ENCODE results near the gene FAM13B.
"Not testable (repeated sequence)": the region's sequence is repeated elsewhere in the genome, so short reads cannot be mapped to it uniquely, and the experiment has no call there.

The FAM13B gene

DNA sequence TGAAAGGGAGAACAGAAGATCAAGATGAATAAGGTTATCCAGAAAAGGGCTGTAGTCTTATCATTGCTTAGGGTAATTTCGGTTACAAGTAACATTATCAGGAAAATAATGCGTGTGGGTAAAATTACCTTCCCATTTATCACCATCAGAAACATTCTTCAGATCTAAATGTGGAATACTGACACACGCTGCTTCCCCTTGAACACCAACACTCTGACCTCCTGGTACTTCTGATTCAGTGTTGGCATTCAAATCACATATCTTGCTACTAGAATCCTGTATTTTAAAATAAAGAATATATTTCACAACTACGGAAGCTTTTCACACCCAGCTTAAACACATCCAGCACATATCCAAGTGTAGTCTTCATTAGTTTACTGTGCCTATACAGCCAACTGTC, 73.4 kb downstream of the FAM13B start:
- no peak for DNase-seq

GRCh38 chr5:137957948-137958347, 74.9 kb downstream of the FAM13B start:
- DNase-seq = no peak

DNA sequence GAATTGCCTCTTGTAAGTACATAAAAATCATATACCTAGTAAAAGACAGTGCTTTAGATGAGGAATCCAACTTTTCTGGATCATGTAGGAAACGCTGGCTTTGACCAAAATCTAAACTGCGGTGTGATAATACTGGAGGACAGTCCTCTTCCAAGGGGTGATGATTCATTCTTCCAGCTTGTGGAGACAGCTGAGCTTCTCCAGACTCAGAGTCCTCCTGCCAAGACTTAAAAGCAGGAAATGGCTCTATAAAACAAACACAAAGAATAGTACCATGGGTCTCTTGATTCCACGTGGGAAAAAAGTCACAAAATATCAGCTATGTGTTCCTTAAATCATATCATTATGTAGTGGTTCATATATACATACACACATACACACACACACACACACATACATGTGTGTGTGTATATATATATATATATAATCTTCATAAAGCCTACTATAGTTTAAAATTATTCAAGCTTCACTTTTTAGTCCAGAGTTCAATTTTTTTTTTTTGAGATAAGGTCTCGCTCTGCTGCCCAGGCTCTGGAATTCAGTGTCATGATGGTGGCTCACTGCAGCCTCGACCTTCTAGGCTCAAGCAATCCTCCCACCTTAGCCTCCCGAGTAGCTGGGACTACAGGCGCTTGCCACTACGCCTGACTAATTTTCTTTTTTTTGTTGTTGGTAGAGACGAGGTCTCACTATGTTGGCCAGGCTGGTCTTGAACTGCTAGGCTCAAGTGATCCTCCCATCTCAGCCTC, 78.6 kb downstream of the FAM13B start:
- DNase-seq = no peak

- no peak for DNase-seq
Observed at GRCh38 chr5:137945825-137946224, 87.1 kb downstream of the FAM13B start.

GRCh38 chr5:137944280-137944679, 88.6 kb downstream of the FAM13B start:
- DNase-seq = not testable (repeated sequence)

GRCh38 chr5:137939331-137939730, 93.5 kb downstream of the FAM13B start:
- no peak for DNase-seq

GRCh38 chr5:137938751-137939143, 94.1 kb downstream of the FAM13B start:
- no peak for DNase-seq

DNA sequence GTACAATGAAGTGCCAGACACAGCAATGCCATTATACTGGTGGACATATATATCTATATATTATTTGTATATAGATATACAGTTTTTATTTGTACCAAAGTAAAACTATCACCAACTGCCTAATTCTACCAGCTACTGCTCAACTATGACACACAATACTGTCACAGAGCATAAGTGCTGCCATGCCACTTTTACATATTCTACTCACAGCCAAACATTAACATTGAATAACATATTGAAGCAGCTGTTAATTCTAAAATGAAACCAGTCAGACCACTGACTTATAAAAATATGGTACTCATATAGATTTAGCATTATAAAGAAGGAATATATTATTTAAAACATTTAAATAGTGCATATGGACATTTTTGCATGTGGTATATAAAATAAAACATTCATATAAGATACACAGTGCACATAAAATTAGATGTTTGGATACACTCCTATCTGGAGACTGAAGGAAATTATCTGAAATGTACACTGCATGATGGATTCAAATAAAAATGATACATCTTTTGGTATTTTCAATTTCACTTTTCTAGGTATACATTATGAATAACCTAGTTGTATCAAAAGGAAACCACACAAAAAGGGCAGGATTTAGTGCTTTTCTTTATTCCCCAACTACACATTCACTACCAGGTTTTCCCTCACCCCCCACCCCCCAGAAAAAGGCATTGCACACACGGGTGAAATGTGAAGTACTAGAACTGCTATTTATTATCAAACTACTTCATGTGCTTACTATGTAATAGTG, 94.7 kb downstream of the FAM13B start:
- no peak for DNase-seq

DNA sequence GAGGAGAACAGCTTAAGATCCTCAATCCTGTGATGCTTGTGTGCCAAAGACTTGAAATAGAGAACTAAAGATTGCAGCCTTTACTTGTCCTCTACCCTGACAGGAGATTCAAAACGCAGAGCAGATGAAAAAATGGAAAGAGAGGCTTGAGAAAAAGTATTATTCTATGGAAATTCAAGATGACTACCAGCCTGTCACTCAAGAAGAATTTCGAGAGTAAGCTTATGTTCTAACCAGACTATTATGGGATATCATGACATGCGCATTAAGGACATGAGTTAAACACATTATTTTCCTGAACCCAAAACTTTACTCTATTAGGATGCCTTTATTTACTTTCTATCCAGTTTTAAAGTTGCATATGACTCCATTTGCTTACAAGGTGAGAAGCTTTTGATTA, 97.2 kb downstream of the FAM13B start:
- DNase-seq = no peak

- no peak for DNase-seq
Observed at GRCh38 chr5:137935190-137935589, 97.7 kb downstream of the FAM13B start.

DNA sequence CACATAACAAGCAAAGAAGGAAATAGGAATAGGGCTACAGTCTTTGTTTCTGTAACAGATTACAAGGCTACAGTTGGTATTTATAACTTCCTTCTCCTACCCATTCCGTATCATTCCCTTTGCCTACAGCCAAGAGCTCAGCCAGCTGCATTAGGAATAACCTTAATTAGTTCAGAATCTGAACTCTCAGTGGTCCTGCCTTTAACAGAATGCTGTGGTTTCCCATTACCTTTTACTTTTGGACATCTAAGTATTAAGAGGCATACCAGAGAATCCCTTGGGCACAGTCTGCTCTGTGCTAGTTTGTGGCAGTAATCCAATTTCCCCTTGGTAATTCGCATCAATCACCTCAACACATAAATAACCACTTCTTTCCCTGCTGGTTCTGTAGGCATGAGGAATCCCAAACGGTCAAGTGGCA, 99.4 kb downstream of the FAM13B start:
- DNase-seq = no peak

GRCh38 chr5:137932800-137933199, 100.1 kb downstream of the FAM13B start:
- DNase-seq = no peak

DNA sequence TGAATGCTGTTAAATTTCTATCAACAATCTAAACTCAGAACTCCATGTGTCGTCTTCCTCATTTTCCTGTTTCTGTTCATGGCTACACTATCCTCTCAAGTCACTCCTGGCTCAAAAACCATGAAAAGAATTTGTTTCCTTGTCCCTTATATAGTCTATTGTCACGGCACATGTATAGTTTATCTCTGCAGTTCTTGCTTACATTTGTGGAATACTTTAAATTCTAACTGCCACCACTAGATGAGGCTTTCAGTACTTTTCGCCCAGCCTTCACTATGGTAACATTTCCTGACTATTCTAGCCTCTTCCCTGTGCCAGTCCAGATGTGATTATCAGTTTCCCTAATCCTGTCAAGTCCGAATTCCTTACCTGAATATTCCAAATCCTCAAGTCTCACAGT, 109.0 kb downstream of the FAM13B start:
- DNase-seq = no peak

- DNase-seq = no peak
Observed at GRCh38 chr5:137921931-137922330, 110.9 kb downstream of the FAM13B start.

DNA sequence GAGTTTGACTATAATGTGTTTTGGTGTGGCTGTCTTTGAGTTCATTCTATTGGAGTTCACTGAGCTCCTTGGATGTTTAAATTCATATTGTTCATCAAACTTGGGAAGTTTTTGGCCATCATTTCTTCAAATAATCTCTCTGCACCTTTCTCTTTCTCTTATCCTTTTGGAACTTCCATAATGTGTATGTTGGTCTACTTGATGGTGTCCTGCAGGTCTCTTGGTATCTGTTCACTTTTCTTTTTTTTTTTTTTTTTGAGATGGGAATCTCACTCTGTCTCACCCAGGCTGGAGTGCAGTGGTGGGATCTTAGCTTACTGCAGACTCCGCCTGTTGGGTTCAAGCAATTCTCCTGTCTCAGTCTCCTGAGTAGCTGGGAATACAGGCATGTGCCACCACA, 116.0 kb downstream of the FAM13B start:
- DNase-seq = no peak

GRCh38 chr5:137914758-137915157, 118.1 kb downstream of the FAM13B start:
- no peak for DNase-seq

DNA sequence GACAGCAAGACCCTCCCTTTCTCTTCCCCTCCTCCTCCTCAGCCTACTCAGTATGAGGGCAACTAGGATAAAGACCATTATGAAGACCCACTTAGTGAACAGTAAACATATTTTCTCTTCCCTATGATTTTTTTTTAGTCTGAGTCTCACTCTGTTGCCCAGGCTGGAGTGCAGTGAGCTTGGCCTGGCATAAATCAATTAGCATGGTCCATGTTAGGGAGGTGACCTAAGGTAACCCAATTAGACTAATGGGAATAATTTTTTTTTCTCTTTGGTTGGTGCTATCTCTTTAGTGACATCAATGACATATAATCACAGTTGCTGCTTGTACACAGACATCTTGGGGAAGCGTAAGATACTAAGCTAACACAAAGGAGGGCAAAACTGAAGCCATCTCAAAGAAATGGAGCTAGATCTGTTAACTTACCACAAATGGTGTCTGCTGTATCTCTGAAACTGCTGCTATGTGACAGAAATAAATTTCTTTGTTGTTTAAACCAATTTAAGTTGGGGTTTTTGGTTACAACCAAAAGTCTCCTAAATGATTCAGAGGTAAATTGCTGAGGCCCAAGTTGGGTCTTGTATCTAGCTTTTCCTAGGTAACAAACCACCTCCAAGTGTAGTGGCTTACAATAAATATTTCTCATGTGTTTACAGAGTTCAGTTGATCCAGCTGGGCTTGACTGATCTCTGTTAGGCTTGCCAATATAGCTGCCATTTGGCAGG, 130.3 kb downstream of the FAM13B start:
- DNase-seq = no peak

GRCh38 chr5:137901011-137901817, 131.7 kb downstream of the FAM13B start:
- no peak for DNase-seq

GRCh38 chr5:137899493-137899892, 133.4 kb downstream of the FAM13B start:
- no peak for DNase-seq

GRCh38 chr5:137896560-137896959, 136.3 kb downstream of the FAM13B start:
- no peak for DNase-seq

DNA sequence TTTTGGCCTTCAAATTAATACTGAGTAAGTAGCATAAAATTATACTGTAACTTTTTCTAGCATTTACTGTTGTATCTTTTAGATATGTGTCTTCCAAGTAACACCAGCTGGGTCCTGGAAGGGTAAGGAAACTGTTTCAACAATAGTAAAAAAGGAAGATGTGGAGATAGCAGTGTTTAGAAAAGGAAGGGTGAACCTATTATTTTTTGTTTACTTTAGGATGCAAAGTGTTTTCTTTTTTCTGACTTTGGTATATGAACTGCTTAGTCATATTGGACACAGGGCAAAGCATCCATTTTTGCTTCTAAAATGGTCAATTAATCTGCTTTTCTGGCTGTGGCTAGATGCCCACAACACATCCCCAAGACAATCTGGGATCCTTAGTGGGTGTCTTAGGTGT, 138.3 kb downstream of the FAM13B start:
- DNase-seq = no peak

DNA sequence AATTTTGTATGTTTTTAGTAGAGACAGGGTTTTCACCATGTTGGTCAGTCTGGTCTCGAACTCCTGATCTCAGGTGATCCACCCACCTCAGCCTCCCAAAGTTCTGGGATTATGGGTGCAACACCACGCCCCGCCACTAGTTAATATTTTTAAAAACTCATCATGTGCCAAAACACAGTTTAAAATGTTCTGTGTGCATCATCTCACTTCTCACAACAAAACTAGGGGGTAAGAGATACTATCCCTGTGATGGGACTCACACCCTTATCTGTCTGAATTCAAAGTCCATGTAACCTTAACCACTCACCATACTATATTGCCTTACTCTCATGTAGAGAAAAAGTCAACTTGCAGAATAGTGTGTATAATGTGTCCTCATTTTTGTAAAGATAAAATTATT, 141.0 kb downstream of the FAM13B start:
- no peak for DNase-seq

DNA sequence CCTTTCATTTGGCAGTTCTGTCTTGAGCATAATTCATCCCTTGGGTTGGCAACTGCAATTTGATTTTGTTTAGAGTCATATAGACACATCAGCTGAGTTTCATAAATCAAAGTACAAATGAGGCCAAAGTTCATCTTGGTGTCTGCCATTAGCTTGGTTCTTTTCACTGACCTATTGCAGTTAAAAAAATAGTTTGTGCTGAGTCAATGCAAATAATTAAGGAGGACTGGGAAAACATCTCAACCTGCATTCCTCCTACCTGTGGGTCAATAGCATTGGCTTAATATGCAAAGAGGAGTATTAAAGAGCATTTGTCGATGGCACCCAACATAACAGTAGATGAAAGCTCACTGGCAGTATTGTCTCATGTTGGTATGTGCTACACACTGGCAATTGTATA, 142.0 kb downstream of the FAM13B start:
- no peak for DNase-seq
